NB4 (cell line): ENCODE results near the gene MMP19.

ENCODE experiments used
- CTCF ChIP-seq: IDR thresholded peaks from one replicate; pipeline ENCODE4 v1.5.1; 2012; ENCODE audit warnings: low read depth, low read length
- MYC ChIP-seq: IDR thresholded peaks from 2 replicates; pipeline ENCODE4 v1.6.1; 2011; ENCODE audit warnings: low read depth, low read length
- POLR2A ChIP-seq: IDR thresholded peaks from 2 replicates; pipeline ENCODE4 v1.6.1; 2011; ENCODE audit warnings: mild to moderate bottlenecking; ENCODE audit not compliant: insufficient read length; ENCODE audit errors: extremely low read depth

- TF ChIP-seq MYC (no peak), CTCF (no peak), POLR2A (no peak)
Measured at GRCh38 chr12:55842681-55843429, at the start of gene MMP19.
